Kidney (tissue), 14 donors: ENCODE results near the gene CDH8. TPM values are rescaled to one million over a fixed set of nuclear protein-coding genes. Genes with fewer than 3 reads are reported as not detected.

Source experiments
- DNase-seq, 5 donors: peaks; one replicate each; pipeline ENCODE4 v3.0.0-alpha.2; 2013 to 2020
- FAIRE-seq: peaks from 2 replicates; lab custom pipeline; 2012; peaks lifted over from hg19 to GRCh38; lab: Jason Lieb, UNC
- H3K27ac ChIP-seq, 2 donors: one replicate each; pipeline ENCODE4 v1.7.0; 2013; ENCODE audit warnings: low read depth in 2 of 2, low read length in 2 of 2, inconsistent platforms in 1 of 2
- H3K27me3 ChIP-seq: one replicate; pipeline ENCODE4 v1.7.1; 2013; ENCODE audit warnings: low read length, inconsistent platforms; ENCODE audit not compliant: control insufficient read depth, insufficient read depth
- H3K36me3 ChIP-seq, 3 donors: one replicate each; pipeline versions ENCODE4 v1.7.0 to v1.7.1; 2013; ENCODE audit warnings: low read length in 3 of 3, control low read depth in 1 of 3, inconsistent platforms in 1 of 3; ENCODE audit not compliant: insufficient read depth in 3 of 3, control insufficient read depth in 2 of 3
- H3K4me1 ChIP-seq, 3 donors: one replicate each; pipeline versions ENCODE4 v1.7.0 to v1.7.1; 2013; ENCODE audit warnings: low read length in 3 of 3, inconsistent platforms in 1 of 3, low read depth in 1 of 3; ENCODE audit not compliant: control insufficient read depth in 2 of 3, insufficient read depth in 2 of 3
- H3K4me3 ChIP-seq, 3 donors: one replicate each; pipeline versions ENCODE4 v1.7.0 to v1.8.1; 2013; ENCODE audit warnings: low read length in 3 of 3, control low read depth in 1 of 3, inconsistent platforms in 1 of 3
- H3K9ac ChIP-seq, 3 donors: one replicate each; pipeline versions ENCODE4 v1.7.0 to v1.7.1; 2013; ENCODE audit warnings: low read length in 3 of 3, control low read depth in 1 of 3, inconsistent platforms in 1 of 3
- H3K9me3 ChIP-seq, 3 donors: one replicate each; pipeline versions ENCODE4 v1.7.0 to v1.7.1; 2013; ENCODE audit warnings: low read length in 3 of 3, control low read depth in 1 of 3, inconsistent platforms in 1 of 3; ENCODE audit not compliant: control insufficient read depth in 2 of 3, insufficient read depth in 1 of 3
- intact Hi-C: fragments of 100-400 bp; cut with DNase I; formaldehyde crosslinking; loops from one replicate; pipeline ENCODE4 v1.11.1; 2022
- polyA plus RNA-seq: library from polyadenylated mRNA; stranded (reverse); fragments of 350-450 nt; fragmentation: Illumina TruSeq; extraction: RNeasy Lipid Tissue Mini Kit (QIAGEN cat#74804); gene quantifications from one replicate; pipeline ENCODE4 v1.2.3, GENCODE V29; 2014; ENCODE audit warnings: low read depth, low replicate concordance; ENCODE audit not compliant: insufficient read depth
- total RNA-seq: library from RNA; stranded (reverse); fragmentation: NEBNext Ultra II Directional; extraction: Animal tissue kit (Norgen Biotek cat#: 25700); gene quantifications from one replicate; pipeline ENCODE4 v1.2.1, GENCODE V29; 2021
- TF ChIP-seq, protein P1 (sequence below): IDR thresholded peaks from 3 replicates; pipeline ENCODE4 v1.5.1; 2012; ENCODE audit warnings: mild to moderate bottlenecking, moderate library complexity, borderline replicate concordance; ENCODE audit not compliant: insufficient read depth; ENCODE audit errors: extremely low read depth
- donor health status: control.
- donor health status: control.
- donor health status: control.
- donor health status: control.
- donor health status: control.
- donor health status: DM: yes; HTN: yes; CAD: no.
- donor health status: Normal renal cell carcinoma (clear cell type).

The CDH8 gene
- total and polyA plus RNA-seq, 2 donors from 2014 or later = 0.19 TPM; not detected in 1

DNA sequence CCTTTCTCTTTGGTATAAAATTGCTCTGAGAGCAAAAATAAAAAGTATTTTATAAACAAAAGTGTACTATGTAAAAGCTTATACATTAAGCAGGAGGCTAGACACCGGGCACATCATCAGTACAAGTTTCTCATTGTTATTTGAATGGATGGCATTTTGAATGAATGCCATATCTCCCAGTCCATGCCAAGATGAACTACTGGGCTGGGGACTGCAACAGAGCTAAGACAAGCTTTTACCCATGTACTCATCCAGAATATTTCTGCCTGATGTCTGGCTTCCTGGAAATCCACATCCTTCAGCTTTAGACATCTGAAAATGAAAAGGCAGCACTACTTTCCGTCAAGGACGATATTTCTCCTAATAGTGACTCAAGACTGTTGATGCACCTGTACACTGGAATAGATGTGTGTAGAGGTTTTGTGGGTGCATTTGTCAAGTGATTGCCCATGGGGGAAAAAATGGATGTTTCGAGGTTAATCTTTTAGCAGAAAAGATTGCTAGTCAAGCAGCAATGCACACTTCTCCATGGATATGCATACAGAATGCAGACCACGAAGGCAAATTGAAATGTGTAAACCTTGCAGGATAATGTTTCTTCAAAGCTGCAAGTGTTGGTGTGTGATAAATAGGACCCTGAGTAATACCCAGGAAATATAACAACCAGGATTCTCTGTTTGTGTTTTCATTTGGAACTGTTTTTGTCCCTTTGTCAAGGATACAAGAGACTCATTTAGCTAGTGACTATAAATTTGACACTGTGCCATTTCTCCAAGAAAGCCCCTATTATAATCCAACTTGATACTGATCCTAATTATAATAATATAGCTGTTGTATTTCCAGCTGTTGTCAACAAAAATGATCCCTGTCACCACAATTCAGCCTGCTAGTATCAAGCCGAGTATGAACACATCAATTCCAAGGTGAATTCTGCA lies 173.8 kb downstream of the CDH8 start:
- no peaks in the 10 kb centered on the region for H3K27me3 ChIP-seq
- no peak overlapping the region for H3K4me3 ChIP-seq
- TF ChIP-seq, protein P1, sequence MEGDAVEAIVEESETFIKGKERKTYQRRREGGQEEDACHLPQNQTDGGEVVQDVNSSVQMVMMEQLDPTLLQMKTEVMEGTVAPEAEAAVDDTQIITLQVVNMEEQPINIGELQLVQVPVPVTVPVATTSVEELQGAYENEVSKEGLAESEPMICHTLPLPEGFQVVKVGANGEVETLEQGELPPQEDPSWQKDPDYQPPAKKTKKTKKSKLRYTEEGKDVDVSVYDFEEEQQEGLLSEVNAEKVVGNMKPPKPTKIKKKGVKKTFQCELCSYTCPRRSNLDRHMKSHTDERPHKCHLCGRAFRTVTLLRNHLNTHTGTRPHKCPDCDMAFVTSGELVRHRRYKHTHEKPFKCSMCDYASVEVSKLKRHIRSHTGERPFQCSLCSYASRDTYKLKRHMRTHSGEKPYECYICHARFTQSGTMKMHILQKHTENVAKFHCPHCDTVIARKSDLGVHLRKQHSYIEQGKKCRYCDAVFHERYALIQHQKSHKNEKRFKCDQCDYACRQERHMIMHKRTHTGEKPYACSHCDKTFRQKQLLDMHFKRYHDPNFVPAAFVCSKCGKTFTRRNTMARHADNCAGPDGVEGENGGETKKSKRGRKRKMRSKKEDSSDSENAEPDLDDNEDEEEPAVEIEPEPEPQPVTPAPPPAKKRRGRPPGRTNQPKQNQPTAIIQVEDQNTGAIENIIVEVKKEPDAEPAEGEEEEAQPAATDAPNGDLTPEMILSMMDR = no peak
- no peak for FAIRE-seq
- DNase-seq = no peak
- no peaks in the 10 kb centered on the region for H3K4me1 ChIP-seq
- H3K9me3 ChIP-seq = no peaks in the 10 kb centered on the region
- no peak overlapping the region for H3K27ac ChIP-seq
- H3K36me3 ChIP-seq = no peaks in the 10 kb centered on the region
- no peak overlapping the region for H3K9ac ChIP-seq
- intact Hi-C loops = no loop called here

DNA sequence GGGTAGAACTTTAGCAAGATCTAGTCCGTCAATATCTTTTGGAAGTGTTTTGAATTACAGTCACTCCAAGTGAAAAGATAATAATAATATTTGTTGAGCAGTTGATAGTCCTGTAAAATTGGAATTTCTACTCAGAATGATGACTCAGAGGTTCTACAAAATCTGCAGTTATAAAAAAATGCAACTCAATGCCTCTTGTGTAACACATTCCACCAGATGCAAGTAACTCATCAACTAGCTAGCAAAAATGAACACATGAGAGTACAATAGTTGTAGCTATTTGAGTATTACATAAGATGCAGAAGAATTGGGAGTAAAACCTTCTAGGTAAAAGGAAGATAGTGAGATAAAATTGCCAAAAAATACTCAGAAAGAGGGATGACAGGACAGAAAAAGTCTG lies 177.2 kb downstream of the CDH8 start:
- no peaks in the 10 kb centered on the region for H3K4me1 ChIP-seq
- TF ChIP-seq, protein P1 = no peak
- intact Hi-C loops = no loop called here
- H3K9ac ChIP-seq = no peak overlapping the region
- no peaks in the 10 kb centered on the region for H3K27me3 ChIP-seq
- FAIRE-seq (no peak), DNase-seq (no peak)
- no peak overlapping the region for H3K4me3 ChIP-seq
- H3K9me3 ChIP-seq = no peaks in the 10 kb centered on the region
- H3K36me3 ChIP-seq = no peaks in the 10 kb centered on the region
- H3K27ac ChIP-seq = no peak overlapping the region

DNA sequence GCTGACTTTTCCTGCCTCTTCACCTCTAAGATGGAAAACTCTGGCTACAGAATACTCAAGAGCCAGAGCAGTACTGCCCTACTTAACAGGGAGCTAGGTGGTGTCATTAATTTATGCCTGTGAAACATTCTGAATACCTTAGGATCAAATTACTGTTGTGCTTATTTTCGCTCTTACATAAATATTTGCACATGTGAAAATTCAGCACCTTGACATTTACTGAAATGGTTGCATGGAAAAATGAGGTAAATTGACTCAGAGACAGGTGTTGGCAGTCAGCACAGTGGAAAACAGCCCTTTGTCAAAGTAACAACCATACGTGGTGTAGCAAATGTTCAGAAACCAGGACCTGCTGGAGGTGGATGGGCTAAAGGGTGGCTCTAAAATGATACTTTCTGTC lies 193.6 kb downstream of the CDH8 start:
- TF ChIP-seq, protein P1 = no peak
- FAIRE-seq (no peak), DNase-seq (no peak)
- intact Hi-C loops = no loop called here
- no peaks in the 10 kb centered on the region for H3K36me3 ChIP-seq
- no peak overlapping the region for H3K4me3 ChIP-seq
- H3K9me3 ChIP-seq = no peaks in the 10 kb centered on the region
- no peaks in the 10 kb centered on the region for H3K27me3 ChIP-seq
- H3K9ac ChIP-seq = no peak overlapping the region
- no peaks in the 10 kb centered on the region for H3K4me1 ChIP-seq
- H3K27ac ChIP-seq = no peak overlapping the region
